NB4 (cell line): ENCODE results near the gene USP37.

Experiments used
- DNase-seq: peaks from one replicate; pipeline ENCODE4 v3.0.0; 2010; ENCODE audit warnings: low read depth
- H3K4me3 ChIP-seq: one replicate; pipeline ENCODE4 v1.5.1; 2011; ENCODE audit warnings: mild to moderate bottlenecking, low read depth, low read length, moderate library complexity
- CTCF ChIP-seq: IDR thresholded peaks from one replicate; pipeline ENCODE4 v1.5.1; 2012; ENCODE audit warnings: low read depth, low read length
- MAX ChIP-seq: IDR thresholded peaks from 2 replicates; pipeline ENCODE4 v1.6.1; 2011; ENCODE audit warnings: low read depth, low read length
- MYC ChIP-seq: IDR thresholded peaks from 2 replicates; pipeline ENCODE4 v1.6.1; 2011; ENCODE audit warnings: low read depth, low read length
- POLR2A ChIP-seq: IDR thresholded peaks from 2 replicates; pipeline ENCODE4 v1.6.1; 2011; ENCODE audit warnings: mild to moderate bottlenecking; ENCODE audit not compliant: insufficient read length; ENCODE audit errors: extremely low read depth

USP37 gene

GRCh38 chr2:218431878-218432277, 136.3 kb downstream of the USP37 start:
- no peak for TF ChIP-seq MYC
- TF ChIP-seq MAX = no peak
- TF ChIP-seq CTCF = no peak
- TF ChIP-seq POLR2A = no peak
- DNase-seq = no peak
- H3K4me3 ChIP-seq = no peak overlapping the region

GRCh38 chr2:218430721-218431120, 137.4 kb downstream of the USP37 start:
- no peak overlapping the region for H3K4me3 ChIP-seq
- DNase-seq = no peak
- no peak for TF ChIP-seq MYC
- TF ChIP-seq CTCF = no peak
- no peak for TF ChIP-seq MAX
- TF ChIP-seq POLR2A = no peak

GRCh38 chr2:218429911-218430692, 138.0 kb downstream of the USP37 start:
- H3K4me3 ChIP-seq = no peak overlapping the region
- no peak for DNase-seq
- TF ChIP-seq POLR2A (no peak), CTCF (no peak), MAX (no peak), MYC (no peak)

GRCh38 chr2:218428846-218429558, 139.1 kb downstream of the USP37 start:
- no peak overlapping the region for H3K4me3 ChIP-seq
- DNase-seq = no peak
- TF ChIP-seq MYC = no peak
- no peak for TF ChIP-seq MAX
- TF ChIP-seq POLR2A = no peak
- TF ChIP-seq CTCF = no peak

- no peak for DNase-seq
- TF ChIP-seq CTCF (no peak), POLR2A (no peak), MAX (no peak), MYC (no peak)
- H3K4me3 ChIP-seq = no peak overlapping the region
Measured at GRCh38 chr2:218427741-218428140, 140.4 kb downstream of the USP37 start.
